Thoracic aorta endothelial cell (primary cell): ENCODE measurements around the gene TRAF3IP3. TPM values are rescaled to one million over a fixed set of nuclear protein-coding genes. Genes with fewer than 3 reads are reported as not detected.

Experiments
- total RNA-seq: library from RNA; depleted of rRNA; stranded (reverse); fragments of >200 nt; gene quantifications from 2 replicates; pipeline ENCODE4 v1.2.3, GENCODE V29; 2012

The TRAF3IP3 gene, protein sequence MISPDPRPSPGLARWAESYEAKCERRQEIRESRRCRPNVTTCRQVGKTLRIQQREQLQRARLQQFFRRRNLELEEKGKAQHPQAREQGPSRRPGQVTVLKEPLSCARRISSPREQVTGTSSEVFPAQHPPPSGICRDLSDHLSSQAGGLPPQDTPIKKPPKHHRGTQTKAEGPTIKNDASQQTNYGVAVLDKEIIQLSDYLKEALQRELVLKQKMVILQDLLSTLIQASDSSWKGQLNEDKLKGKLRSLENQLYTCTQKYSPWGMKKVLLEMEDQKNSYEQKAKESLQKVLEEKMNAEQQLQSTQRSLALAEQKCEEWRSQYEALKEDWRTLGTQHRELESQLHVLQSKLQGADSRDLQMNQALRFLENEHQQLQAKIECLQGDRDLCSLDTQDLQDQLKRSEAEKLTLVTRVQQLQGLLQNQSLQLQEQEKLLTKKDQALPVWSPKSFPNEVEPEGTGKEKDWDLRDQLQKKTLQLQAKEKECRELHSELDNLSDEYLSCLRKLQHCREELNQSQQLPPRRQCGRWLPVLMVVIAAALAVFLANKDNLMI
- total RNA-seq = not detected in 2 replicates

DNA sequence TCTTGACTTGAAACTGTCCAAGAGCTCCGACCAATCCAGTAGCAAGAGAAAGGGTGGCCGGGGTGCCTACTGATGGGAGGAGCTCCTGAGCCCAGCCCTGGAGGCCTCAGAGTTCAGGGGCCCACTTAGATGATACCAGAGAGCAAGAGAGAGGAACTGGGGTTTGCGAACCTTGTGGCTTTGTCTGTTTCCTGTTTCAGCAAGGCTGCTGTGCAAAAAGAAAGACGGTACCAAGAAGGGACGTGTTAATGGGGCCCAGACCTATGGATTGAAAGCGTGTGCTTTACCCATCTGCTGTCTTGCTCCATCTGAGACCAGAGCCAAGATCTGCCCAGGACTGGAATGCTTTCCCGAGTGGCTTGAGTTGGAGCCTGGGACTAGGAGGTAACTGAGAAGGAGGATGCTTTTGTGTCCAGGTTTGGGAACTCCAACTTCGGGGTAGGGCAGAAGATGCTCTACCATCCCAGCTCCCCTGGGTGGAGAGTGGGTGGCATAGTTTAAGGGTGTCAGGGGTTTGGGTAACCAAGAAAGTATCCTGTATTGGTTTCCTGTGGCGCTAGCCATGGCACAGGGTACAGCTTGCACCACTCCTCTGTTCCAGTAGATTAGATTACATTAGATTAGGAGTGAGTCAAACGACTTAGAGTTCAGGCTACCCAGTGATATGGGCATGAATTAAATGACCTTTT is at the start of gene TRAF3IP3:
TSS of gene TRAF3IP3 (plus strand) at position 128 of the 689 bp plus-strand sequence. CDS start 3,987 bp downstream, outside the sequence.

DNA sequence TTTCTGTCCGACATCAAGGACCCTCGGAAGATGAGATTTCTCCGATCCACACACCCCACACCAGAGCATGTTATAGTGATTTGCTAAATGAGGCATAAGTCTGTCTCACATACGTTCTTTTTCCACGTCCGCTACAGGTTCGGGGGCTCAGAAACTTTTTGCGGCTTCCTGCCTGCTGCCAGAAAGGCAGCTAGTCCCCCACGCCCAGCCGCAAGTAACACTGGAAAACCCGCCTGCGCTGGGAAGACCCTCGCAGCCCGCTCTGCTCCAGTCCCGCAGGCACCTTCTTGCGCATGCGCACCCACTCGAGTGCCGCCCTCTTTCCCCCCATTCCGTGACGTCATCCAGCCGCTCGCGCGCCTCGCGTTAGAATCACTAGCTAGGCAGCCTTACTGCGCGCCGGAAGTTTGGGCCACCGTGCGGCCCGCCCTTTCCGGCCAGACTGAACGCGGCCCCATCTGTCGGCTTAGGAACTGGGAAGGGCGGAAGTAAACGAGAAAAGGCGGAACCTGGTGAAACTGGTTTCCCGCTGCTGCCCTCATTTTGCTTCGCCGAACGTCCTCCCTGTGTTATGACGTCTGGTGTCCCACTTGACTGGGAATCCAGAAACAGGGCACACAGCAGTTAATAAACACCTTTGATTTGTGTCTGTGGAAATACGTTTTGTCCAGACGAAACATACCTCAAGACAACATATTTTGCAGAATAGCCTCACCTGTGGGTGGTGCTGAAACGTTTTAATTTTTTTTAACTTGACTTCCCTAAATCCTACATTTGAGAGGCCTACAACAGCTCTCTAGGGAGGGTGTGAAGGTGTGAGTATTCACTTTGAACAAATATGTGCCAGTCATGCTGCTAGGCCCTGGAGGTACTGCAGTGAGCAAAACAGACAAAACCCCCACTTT is 28.7 kb downstream of the TRAF3IP3 start, which contains the start of gene C1orf74:
TSS of gene C1orf74 (minus strand) at position 295 of the 905 bp plus-strand sequence. CDS start 925 bp downstream, outside the sequence.

DNA sequence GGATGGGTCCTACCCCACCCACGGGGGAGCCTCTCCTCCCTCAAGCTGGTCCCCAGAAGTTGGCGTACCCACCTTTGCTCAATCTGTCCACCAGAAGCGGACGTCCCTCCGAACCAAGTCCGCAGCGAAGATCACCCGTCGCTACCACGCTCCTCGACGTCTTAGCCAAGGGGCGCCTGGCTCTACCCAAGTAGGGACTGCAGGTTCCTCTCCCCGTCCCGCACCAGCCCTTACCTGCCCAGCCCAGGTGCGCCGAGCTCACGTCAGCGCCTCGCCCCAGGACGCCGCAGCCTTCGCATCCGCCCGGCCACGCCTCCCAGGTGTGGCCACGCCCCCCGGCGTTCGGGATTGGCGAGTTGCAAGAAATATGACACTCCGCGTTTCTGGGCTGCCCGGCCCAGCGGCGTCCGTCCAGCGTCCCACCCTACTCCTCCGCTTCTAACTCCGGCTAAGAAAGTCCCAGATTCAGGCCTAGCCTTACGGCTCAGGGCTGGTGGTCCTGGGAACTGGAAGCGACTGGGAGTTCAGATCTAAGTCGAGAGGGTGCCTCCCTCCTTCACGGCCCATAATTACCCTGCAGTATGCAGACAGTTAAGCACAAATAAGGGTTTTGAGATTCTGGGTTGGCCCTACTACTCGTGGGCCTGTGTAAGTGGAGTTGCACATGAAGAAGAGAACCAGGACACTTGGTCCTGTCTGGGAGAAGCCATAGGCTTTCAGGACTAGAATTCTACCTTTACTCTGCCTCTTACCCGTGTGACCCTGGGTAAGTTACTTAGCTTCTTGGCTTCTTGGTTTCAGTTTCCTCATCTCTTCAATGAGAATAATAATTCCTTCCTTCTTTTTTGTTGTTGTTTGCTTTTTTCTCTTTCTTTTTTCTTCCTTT is 50.3 kb downstream of the TRAF3IP3 start, which contains the start of gene IRF6:
TSS of gene IRF6 (minus strand) at position 268 of the 886 bp plus-strand sequence. CDS start 4,729 bp downstream, outside the sequence.

DNA sequence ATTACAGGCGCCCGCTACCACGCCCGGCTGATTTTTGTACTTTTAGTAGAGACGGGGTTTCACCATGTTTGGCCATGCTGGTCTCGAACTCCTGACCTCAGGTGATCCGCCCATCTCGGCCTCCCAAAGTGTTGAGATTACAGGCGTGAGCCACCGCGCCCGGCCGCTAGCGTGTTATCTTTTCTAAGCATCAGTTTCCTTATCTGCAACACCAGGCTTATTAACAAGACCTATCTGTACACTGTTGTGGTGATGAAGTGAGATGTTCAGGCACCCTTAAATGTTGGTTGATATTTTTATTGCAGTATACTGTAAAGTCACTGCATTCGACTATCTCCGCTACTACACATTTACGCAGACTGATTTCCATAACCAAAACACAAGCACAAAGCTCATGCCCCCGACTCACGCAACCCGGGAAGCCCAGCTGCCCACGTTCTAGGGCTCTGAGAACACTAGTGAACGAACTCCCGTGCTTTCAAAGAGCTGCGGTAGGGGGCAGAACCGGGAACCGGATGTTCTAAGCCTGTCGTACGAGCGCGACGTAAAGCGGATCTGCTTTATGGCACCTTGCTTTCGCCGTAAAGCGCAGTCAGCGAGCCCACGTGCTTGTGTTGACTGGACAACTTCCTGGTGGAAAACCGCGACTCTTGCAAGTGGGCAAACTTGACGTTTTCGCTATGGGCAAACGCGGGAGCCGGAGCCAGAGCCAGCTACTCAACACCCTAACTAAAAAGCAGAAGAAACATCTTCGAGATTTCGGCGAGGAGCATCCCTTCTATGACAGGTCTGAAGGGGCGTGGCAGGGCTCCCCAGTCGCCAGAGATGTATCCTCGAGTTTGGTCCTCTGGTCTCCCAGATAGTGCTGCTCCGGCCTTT is 71.8 kb downstream of the TRAF3IP3 start, which contains the start of gene UTP25:
TSS of gene UTP25 (plus strand) at position 589 of the 879 bp plus-strand sequence. CDS start at position 681, 92 bp downstream.

Other genes with a start within 250 kb of the TRAF3IP3 start
- gene CAMK1G, start 172.3 kb upstream of the TRAF3IP3 start, total RNA-seq = not detected in 2 replicates
- gene LAMB3, start 103.6 kb upstream of the TRAF3IP3 start, total RNA-seq = 3.3 and 3.7 TPM in 2 replicates
- gene G0S2, start 80.6 kb upstream of the TRAF3IP3 start, total RNA-seq = 0.72 and 4.7 TPM in 2 replicates
- not detected in 2 replicates for gene HSD11B1, start 51.2 kb upstream of the TRAF3IP3 start, total RNA-seq
- gene C1orf74, start 28.5 kb downstream of the TRAF3IP3 start, total RNA-seq = 3.2 and 4.6 TPM in 2 replicates
- gene IRF6, start 50.1 kb downstream of the TRAF3IP3 start, total RNA-seq = 14.1 and 20.8 TPM in 2 replicates
- gene UTP25, start 71.9 kb downstream of the TRAF3IP3 start, total RNA-seq = 16.8 and 18.2 TPM in 2 replicates
- 1.2 and 1.4 TPM in 2 replicates for gene SYT14, start 182.2 kb downstream of the TRAF3IP3 start, total RNA-seq